ENCODE data around the gene CTSF. TPM values are rescaled to one million over a fixed set of nuclear protein-coding genes. Genes with fewer than 3 reads are reported as not detected.

CTSF gene
- total RNA-seq, 1 experiment from 2014 or later: 28.7 TPM

- POLR2A ChIA-PET: no interaction called here
- TF ChIP-seq SIN3A (IDR thresholded peaks at IDR 0.05; ENCODE audit: borderline replicate concordance, insufficient read depth, low read depth, low read length) (no peak), POLR2AphosphoS5 (IDR thresholded peaks at IDR 0.05; ENCODE audit: low read depth, low read length) (no peak), TCF7L2 (IDR thresholded peaks at IDR 0.05; ENCODE audit: low read depth, low read length) (no peak), REST (IDR thresholded peaks at IDR 0.05; ENCODE audit: insufficient read depth in 1 of 2, low read depth in 2 of 2, low read length in 1 of 2) (no peak), CTCF (IDR thresholded peaks at IDR 0.05) (no peak)
- Histone ChIP-seq H3K27me3 (ENCODE audit: control insufficient read depth, insufficient read depth, low read length) (no peaks in the 10 kb centered on the region; the same call in 1 of the 2 replicates), H3K36me3 (ENCODE audit: control insufficient read depth, insufficient read depth, low read length) (no peaks in the 10 kb centered on the region), H3K9me3 (ENCODE audit: control insufficient read depth, insufficient read depth, low read depth, low read length) (no peaks in the 10 kb centered on the region), H3K27ac (ENCODE audit: low read length) (no peak overlapping the region), H3K4me1 (ENCODE audit: control insufficient read depth, insufficient read depth, low read length) (no peaks in the 10 kb centered on the region), H3K4me3 (ENCODE audit: low read depth in 2 of 2, low read length in 2 of 2) (no peak overlapping the region)
- CTCF ChIA-PET: no interaction called here
- BruUV-seq (replicated peaks): no TSS peak
- in situ Hi-C loops (cut with HindIII; ENCODE audit: low pct_unique_long_range_greater_than_20kb, low sequenced_read_pairs) (no loop called here), intact Hi-C loops (cut with micrococcal nuclease; ENCODE audit: unreplicated experiment) (no loop called here)
- no peak for ATAC-seq
- no peak for DNase-seq (ENCODE audit: low read depth, low spot score)
Observed at GRCh38 chr11:66557733-66558326, 10.6 kb downstream of the CTSF start.

GRCh38 chr11:66556086-66556485 is 12.3 kb downstream of the CTSF start:
- H3K27me3 ChIP-seq (ENCODE audit: control insufficient read depth, insufficient read depth, low read length): no peaks in the 10 kb centered on the region; the same call in 1 of the 2 replicates
- in situ Hi-C loops (cut with HindIII; ENCODE audit: low pct_unique_long_range_greater_than_20kb, low sequenced_read_pairs): no loop called here
- ATAC-seq (no peak), DNase-seq (ENCODE audit: low read depth, low spot score) (no peak)
- no peak overlapping the region for H3K27ac ChIP-seq (ENCODE audit: low read length)
- ChIA-PET CTCF (interaction anchor here (0.6 kb wide), 1 partner anchor 61 kb away, joined by 3 read pairs; no protein-coding TSS in a partner anchor), POLR2A (no interaction called here)
- H3K4me3 ChIP-seq (ENCODE audit: low read depth in 2 of 2, low read length in 2 of 2): no peak overlapping the region
- no peaks in the 10 kb centered on the region for H3K36me3 ChIP-seq (ENCODE audit: control insufficient read depth, insufficient read depth, low read length)
- no peaks in the 10 kb centered on the region for H3K4me1 ChIP-seq (ENCODE audit: control insufficient read depth, insufficient read depth, low read length)
- H3K9me3 ChIP-seq (ENCODE audit: control insufficient read depth, insufficient read depth, low read depth, low read length): no peaks in the 10 kb centered on the region
- intact Hi-C loops (cut with micrococcal nuclease; ENCODE audit: unreplicated experiment): no loop called here
- no TSS peak for BruUV-seq (replicated peaks)
- no peak for TF ChIP-seq POLR2AphosphoS5 (IDR thresholded peaks at IDR 0.05; ENCODE audit: low read depth, low read length)
- TF ChIP-seq REST (IDR thresholded peaks at IDR 0.05; ENCODE audit: insufficient read depth in 1 of 2, low read depth in 2 of 2, low read length in 1 of 2): no peak
- no peak for TF ChIP-seq CTCF (IDR thresholded peaks at IDR 0.05)
- no peak for TF ChIP-seq TCF7L2 (IDR thresholded peaks at IDR 0.05; ENCODE audit: low read depth, low read length)
- TF ChIP-seq SIN3A (IDR thresholded peaks at IDR 0.05; ENCODE audit: borderline replicate concordance, insufficient read depth, low read depth, low read length): no peak

Measured in Panc1 (cell line).